Stomach smooth muscle (tissue), 2 donors: Measurements from ENCODE around the gene CDC14B.
"Not testable (repeated sequence)": the region's sequence is repeated elsewhere in the genome, so short reads cannot be mapped to it uniquely, and the experiment has no call there.

Experiments
- H3K27ac ChIP-seq: one replicate; pipeline ENCODE4 v1.7.0; 2013; ENCODE audit warnings: mild to moderate bottlenecking, low read length, inconsistent platforms
- H3K27me3 ChIP-seq, 2 donors: one replicate each; pipeline ENCODE4 v1.7.0; 2013; ENCODE audit warnings: low read length in 2 of 2; ENCODE audit not compliant: insufficient read depth in 2 of 2, control insufficient read depth in 1 of 2
- H3K36me3 ChIP-seq, 2 donors: one replicate each; pipeline ENCODE4 v1.7.0; 2013; ENCODE audit warnings: low read length in 2 of 2; ENCODE audit not compliant: control insufficient read depth in 2 of 2, insufficient read depth in 2 of 2
- H3K4me1 ChIP-seq: one replicate; pipeline ENCODE4 v1.7.0; 2013; ENCODE audit warnings: low read length; ENCODE audit not compliant: control insufficient read depth, insufficient read depth
- H3K4me3 ChIP-seq, 2 donors: one replicate each; pipeline ENCODE4 v1.7.0; 2013; ENCODE audit warnings: low read length in 2 of 2
- H3K9ac ChIP-seq, 2 donors: one replicate each; pipeline ENCODE4 v1.7.0; 2013; ENCODE audit warnings: low read length in 2 of 2, mild to moderate bottlenecking in 1 of 2
- H3K9me3 ChIP-seq, 2 donors: one replicate each; pipeline ENCODE4 v1.7.0; 2013; ENCODE audit warnings: low read length in 2 of 2; ENCODE audit not compliant: control insufficient read depth in 2 of 2
- donor health status: healthy.
- donor health status: Pancreatic carcinoma.

CDC14B gene

DNA sequence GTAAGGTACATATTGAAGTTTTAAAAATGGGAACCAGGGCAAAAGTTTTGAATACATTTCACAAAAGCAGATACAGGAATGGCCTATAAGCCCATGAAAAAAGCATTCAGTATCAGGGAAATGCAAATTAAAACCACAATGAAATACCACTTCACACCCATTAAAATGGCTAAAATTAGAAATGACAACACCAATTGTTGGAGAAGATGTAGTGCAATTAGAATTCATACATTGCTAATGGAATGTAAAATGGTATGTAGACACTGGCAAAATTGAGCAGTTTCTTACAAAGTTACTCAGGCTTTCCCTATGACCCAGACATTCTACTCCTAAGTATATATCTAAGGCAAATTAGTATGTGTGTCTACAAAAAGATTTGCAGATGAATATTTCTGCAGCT is 34.2 kb downstream of the CDC14B start:
- Histone ChIP-seq H3K27me3 (no peaks in the 10 kb centered on the region), H3K4me3 (no peak overlapping the region), H3K36me3 (no peaks in the 10 kb centered on the region), H3K9ac (no peak overlapping the region), H3K4me1 (no peaks in the 10 kb centered on the region), H3K27ac (no peak overlapping the region), H3K9me3 (no peaks in the 10 kb centered on the region)

DNA sequence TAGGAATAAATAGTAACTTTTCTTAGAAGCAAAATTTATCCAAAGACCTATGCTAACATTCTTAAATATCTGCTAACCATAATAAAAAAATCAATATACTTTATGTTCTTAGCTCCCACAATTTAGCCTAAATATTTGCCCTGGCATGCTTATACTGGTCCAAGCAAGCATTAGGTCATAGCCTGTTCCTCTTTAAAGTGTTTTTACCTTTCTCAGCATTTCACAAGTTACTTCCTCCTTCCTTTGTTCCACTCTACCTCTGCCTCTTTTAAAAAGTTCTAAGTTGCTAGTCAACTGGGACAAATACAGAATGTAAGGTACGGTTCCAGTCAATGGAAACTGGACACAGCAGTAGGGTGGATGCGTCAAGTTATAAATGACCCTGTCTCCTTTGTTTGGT is 37.4 kb downstream of the CDC14B start:
- not testable (repeated sequence) for H3K27ac ChIP-seq

DNA sequence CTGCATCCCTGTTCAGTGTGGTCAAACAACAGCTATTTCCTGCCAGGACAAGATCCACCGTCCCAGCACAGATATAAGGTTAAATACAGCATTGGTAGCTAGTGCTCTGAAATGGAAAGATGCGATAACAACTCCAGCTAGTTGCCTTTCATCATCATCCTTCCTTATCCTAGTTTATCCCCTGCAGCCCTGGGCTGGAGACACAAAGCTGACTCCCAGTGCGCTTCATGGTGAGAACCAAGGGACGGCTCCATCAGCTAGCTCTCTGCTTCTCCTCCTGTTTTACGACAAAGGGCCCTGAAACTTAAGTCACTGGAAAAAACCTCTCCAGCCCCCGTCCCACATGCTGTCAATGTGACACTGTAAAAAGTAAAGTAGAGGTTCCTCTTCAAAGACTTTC is 37.9 kb downstream of the CDC14B start:
- no peak overlapping the region for H3K9ac ChIP-seq
- H3K36me3 ChIP-seq, result no peaks in the 10 kb centered on the region
- H3K27me3 ChIP-seq, result no peaks in the 10 kb centered on the region
- no peak overlapping the region for H3K27ac ChIP-seq
- no peaks in the 10 kb centered on the region for H3K9me3 ChIP-seq
- H3K4me1 ChIP-seq, result no peaks in the 10 kb centered on the region
- H3K4me3 ChIP-seq, result no peak overlapping the region

More for the DNA sequence above, 37.4 kb downstream of the CDC14B start:
- H3K9ac ChIP-seq, H3K27me3 ChIP-seq, H3K4me1 ChIP-seq, H3K9me3 ChIP-seq, H3K4me3 ChIP-seq, H3K36me3 ChIP-seq: not testable (repeated sequence)

DNA sequence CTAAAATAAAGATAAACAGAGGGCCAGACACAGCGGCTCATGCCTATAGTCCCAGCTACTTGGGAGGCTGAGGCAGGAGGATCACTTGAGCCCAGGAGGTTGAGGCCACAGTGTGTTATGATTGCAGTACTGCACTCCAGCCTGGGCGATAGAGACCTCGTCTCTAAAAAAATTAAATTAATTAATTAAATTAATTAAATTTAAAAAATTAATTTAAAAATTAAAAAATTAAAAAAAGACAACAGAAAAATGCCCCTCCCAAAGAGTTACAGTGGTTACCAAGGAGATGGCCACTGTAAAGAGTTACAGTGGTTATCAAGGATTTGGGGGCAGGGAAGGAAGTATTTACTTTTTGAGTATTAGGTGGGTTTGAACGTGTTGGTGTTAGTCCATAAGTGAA is 38.3 kb downstream of the CDC14B start:
- Histone ChIP-seq H3K27me3 (no peaks in the 10 kb centered on the region), H3K4me3 (no peak overlapping the region), H3K27ac (no peak overlapping the region)

DNA sequence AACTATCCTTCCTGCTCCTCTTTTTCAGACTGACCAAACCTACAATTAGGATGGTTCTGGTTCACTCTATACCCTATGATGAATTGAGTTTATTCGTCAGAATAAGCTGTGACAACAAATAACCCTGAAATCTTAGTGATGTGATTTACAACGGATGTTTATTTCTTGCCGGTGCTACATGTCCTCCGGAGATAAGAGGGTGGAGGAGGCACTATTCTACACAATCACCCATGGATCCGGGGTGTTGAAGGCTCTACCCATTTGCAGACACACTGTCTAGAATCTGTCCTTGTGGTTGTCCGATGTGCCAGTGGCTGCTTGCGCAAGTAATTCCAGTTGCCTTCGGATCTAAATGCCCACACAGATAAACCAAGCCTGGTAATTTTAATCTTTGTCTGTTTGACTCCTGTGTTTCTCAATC is 44.7 kb downstream of the CDC14B start:
- Histone ChIP-seq H3K36me3 (no peaks in the 10 kb centered on the region), H3K9me3 (no peaks in the 10 kb centered on the region), H3K9ac (no peak overlapping the region), H3K4me1 (no peaks in the 10 kb centered on the region), H3K27ac (no peak overlapping the region), H3K4me3 (no peak overlapping the region), H3K27me3 (no peaks in the 10 kb centered on the region)

More for the DNA sequence above, 38.3 kb downstream of the CDC14B start:
- no peak overlapping the region for H3K9ac ChIP-seq
- H3K36me3 ChIP-seq, result no peaks in the 10 kb centered on the region
- H3K9me3 ChIP-seq, result no peaks in the 10 kb centered on the region
- H3K4me1 ChIP-seq, result no peaks in the 10 kb centered on the region

DNA sequence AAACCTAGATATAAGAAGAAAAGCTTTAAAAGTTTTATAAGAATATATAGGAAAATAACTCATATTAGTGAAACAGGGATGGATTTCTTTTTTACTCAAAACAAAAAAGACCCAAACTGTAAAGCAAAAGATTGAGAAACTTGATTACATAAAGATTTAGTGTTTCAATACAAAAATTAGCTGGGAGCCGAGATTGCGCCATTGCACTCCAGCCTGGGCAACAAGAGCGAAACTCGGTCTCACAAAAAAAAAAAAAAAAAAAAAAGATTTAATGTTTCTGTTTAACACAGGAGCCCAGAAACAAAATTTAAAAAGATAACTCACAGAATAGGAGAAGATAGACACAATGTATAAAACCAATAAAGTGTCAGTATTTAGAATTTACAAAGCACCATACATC is 45.2 kb downstream of the CDC14B start:
- H3K36me3 ChIP-seq, result no peaks in the 10 kb centered on the region
- no peaks in the 10 kb centered on the region for H3K9me3 ChIP-seq
- H3K9ac ChIP-seq, result no peak overlapping the region
- no peak overlapping the region for H3K4me3 ChIP-seq
- no peaks in the 10 kb centered on the region for H3K27me3 ChIP-seq
- no peaks in the 10 kb centered on the region for H3K4me1 ChIP-seq
- H3K27ac ChIP-seq, result no peak overlapping the region

DNA sequence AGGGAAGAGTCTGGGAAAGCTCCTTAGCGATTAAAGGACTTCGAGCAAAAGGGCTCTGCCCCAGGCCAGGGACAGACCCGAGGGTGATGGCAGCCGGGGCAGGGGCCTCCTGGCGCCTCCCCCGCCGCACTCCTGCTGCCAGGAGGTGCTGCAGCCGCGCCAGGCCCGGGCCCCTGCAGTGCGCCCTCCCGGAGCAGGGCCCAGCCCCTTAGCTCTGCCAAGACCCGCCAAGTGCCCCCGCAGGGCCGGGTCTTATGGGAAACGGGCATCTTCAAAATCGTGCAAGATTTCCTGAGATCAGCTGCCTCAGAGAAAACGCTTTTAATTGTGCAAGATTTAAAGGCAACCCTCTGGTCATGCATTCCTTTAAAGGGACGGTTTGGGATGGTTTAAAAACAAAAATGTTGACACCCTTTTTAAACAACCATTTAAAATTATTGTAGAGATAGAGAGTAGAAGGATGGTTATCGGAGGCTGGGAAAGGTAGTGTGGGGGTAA is 52.4 kb downstream of the CDC14B start:
- Histone ChIP-seq H3K27me3 (no peaks in the 10 kb centered on the region), H3K27ac (peak overlapping the region; percentile 66), H3K4me1 (peaks cover 11% of the 10 kb centered on the region), H3K36me3 (no peaks in the 10 kb centered on the region), H3K4me3 (peak overlapping the region; percentile 83 to 87), H3K9me3 (no peaks in the 10 kb centered on the region), H3K9ac (peak overlapping the region; percentile 71 to 77)

DNA sequence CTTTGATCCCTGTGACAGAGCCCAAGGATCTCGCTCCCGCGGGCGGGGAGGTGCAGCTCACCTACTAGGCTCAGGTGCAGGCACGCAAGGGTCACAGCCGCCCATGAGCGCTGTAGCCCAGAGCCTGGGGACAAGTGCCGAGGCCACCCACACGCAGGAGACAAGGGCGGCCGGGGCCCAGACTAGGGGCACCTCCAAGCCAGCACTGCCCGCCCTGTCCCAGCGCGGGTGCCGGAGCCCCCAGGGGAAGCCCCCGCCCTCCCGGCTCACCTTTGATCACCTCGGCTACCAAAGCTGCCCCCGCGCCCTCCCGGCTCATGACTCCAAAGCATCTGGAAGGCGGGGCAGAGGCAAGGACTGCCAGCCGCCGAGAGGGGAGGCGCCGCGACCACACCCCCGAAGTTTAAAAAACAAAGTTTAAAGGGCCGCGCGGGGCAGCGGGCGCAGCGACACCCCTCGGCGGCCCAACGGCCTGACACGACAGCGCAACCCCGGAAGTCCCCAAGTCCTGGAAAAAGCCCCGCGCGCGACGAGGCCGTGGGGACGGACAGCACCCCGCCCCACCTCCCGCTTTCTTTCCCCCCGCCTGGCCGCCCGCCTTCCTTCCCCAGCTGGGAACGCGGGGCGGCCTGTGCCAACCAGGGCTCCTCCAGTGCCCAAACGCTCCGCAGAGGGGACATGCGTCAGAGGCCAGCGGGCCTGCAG is 53.0 kb downstream of the CDC14B start:
- Histone ChIP-seq H3K9ac (peak overlapping the region; percentile 71 to 77), H3K4me1 (peaks cover 11% of the 10 kb centered on the region), H3K4me3 (peak overlapping the region; percentile 83 to 87), H3K27me3 (no peaks in the 10 kb centered on the region), H3K36me3 (no peaks in the 10 kb centered on the region), H3K9me3 (no peaks in the 10 kb centered on the region), H3K27ac (peak overlapping the region; percentile 66)

DNA sequence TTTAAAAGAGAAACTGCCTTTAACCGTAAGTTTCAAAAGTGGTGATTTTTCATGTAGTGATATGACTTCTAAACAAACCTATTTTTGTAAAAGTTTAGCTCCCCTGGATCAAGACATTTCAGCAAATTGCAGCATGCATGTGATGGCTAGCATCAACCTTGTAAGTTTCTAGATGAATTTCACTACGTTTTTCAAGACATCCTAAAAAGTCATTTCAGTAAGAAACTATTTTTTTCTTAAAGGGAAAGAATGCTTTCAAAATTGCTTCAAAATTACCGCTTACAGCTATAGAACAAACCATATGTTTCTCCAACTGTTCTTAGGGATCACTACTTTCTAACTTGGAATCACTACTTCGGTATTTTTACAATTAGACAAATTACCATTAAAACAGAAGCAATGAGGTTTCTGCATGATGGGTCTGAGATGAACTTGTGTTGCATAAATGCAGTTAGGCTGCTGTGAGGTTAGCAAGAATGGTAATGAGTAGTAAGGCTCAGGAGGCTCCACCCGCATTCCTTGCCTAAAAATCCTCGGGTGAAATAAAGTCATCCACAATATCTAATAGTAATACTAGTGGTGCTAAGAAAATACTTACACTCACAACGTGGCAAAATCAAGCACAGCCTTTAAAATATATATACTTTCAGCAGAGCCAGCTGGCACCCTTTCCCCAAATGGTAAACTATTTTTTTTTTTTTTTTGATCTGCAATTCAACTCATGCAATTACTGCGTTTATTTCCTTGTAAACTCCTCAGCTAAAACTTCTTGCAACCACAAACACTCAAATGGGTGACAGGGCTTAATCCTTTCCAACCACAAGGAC is 53.8 kb downstream of the CDC14B start:
- peak overlapping the region; percentile 66 for H3K27ac ChIP-seq
- peak overlapping the region; percentile 83 to 87 for H3K4me3 ChIP-seq
- H3K36me3 ChIP-seq, result no peaks in the 10 kb centered on the region
- H3K9me3 ChIP-seq, result no peaks in the 10 kb centered on the region
- H3K4me1 ChIP-seq, result peaks cover 11% of the 10 kb centered on the region
- H3K9ac ChIP-seq, result peak overlapping the region; percentile 71 to 77
- no peaks in the 10 kb centered on the region for H3K27me3 ChIP-seq

DNA sequence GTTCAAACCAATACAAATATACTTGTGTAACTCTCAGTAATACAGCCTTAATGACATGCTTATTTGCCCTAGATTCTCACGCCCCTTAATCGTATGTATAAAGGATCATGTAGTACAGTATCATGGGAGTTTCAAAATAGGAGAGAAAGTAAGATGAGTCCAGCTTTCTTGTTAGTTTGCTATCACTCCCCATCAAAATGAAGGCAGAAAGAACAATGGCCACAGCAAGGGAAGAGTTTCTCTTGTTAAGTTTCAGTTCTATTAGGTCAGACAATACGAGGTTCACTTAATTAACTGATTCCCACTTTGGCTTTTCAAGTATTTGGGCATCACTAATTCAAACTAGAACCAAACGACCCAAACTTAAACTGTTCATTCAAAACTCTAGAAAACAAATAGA is 55.4 kb downstream of the CDC14B start:
- Histone ChIP-seq H3K4me3 (no peak overlapping the region), H3K9me3 (no peaks in the 10 kb centered on the region), H3K9ac (no peak overlapping the region), H3K27me3 (no peaks in the 10 kb centered on the region), H3K4me1 (peaks cover 11% of the 10 kb centered on the region), H3K36me3 (no peaks in the 10 kb centered on the region), H3K27ac (no peak overlapping the region)
